ENCODE results near the gene FEZ2. TPM values are rescaled to one million over a fixed set of nuclear protein-coding genes. Genes with fewer than 3 reads are reported as not detected.

Gene FEZ2
- total and polyA plus RNA-seq, 5 donors from 2014 or later, result 3.3 to 18.1 (median 4.4) TPM

GRCh38 chr2:36526226-36526625 is 71.7 kb downstream of the FEZ2 start:
- Histone ChIP-seq H3K27ac (ENCODE audit: insufficient read depth, low read length, poor library complexity, severe bottlenecking) (no peak overlapping the region), H3K27me3 (ENCODE audit: control insufficient read depth, insufficient read depth, low read length) (no peaks in the 10 kb centered on the region), H3K9me3 (ENCODE audit: control insufficient read depth in 2 of 2, low read length in 2 of 2) (no peaks in the 10 kb centered on the region), H3K36me3 (ENCODE audit: control insufficient read depth, insufficient read depth, low read length) (no peaks in the 10 kb centered on the region), H3K4me3 (ENCODE audit: low read depth, low read length) (no peak overlapping the region), H3K4me1 (ENCODE audit: control insufficient read depth, insufficient read depth, low read length, poor library complexity, severe bottlenecking) (no peaks in the 10 kb centered on the region)
- no peak overlapping the region for H3K4me3 Mint-ChIP-seq
- H3K36me3 Mint-ChIP-seq, result peaks cover 23% of the 10 kb centered on the region
- H3K27ac Mint-ChIP-seq, result no peak overlapping the region
- DNase-seq, result no peak
- no peak for ATAC-seq (ENCODE audit: low read depth in 2 of 2)
- H3K4me1 Mint-ChIP-seq, result no peaks in the 10 kb centered on the region
- peaks cover 0 to 1% (median 0%) of the 10 kb centered on the region in 7 donors for H3K9me3 Mint-ChIP-seq
- no peaks in the 10 kb centered on the region for H3K27me3 Mint-ChIP-seq

GRCh38 chr2:36525245-36525644 is 72.7 kb downstream of the FEZ2 start:
- H3K27me3 Mint-ChIP-seq, result no peaks in the 10 kb centered on the region

GRCh38 chr2:36523153-36523552 is 74.8 kb downstream of the FEZ2 start:
- H3K27me3 ChIP-seq (ENCODE audit: control insufficient read depth, insufficient read depth, low read length), result no peaks in the 10 kb centered on the region
- DNase-seq (no peak), ATAC-seq (ENCODE audit: low read depth in 2 of 2) (no peak)
- H3K36me3 Mint-ChIP-seq, result peaks cover 21% of the 10 kb centered on the region
- no peaks in the 10 kb centered on the region for H3K4me1 ChIP-seq (ENCODE audit: control insufficient read depth, insufficient read depth, low read length, poor library complexity, severe bottlenecking)
- no peak overlapping the region for H3K4me3 ChIP-seq (ENCODE audit: low read depth, low read length)
- no peaks in the 10 kb centered on the region for H3K9me3 Mint-ChIP-seq
- no peaks in the 10 kb centered on the region for H3K4me1 Mint-ChIP-seq
- no peak overlapping the region for H3K4me3 Mint-ChIP-seq
- no peak overlapping the region for H3K27ac Mint-ChIP-seq
- no peaks in the 10 kb centered on the region for H3K9me3 ChIP-seq (ENCODE audit: control insufficient read depth in 2 of 2, low read length in 2 of 2)
- no peak overlapping the region for H3K27ac ChIP-seq (ENCODE audit: insufficient read depth, low read length, poor library complexity, severe bottlenecking)
- no peaks in the 10 kb centered on the region for H3K36me3 ChIP-seq (ENCODE audit: control insufficient read depth, insufficient read depth, low read length)
- H3K27me3 Mint-ChIP-seq, result no peaks in the 10 kb centered on the region

More at GRCh38 chr2:36525245-36525644, 72.7 kb downstream of the FEZ2 start:
- ATAC-seq (ENCODE audit: low read depth in 2 of 2), result no peak
- H3K4me3 Mint-ChIP-seq, result no peak overlapping the region
- no peak overlapping the region for H3K27ac ChIP-seq (ENCODE audit: insufficient read depth, low read length, poor library complexity, severe bottlenecking)
- H3K9me3 ChIP-seq (ENCODE audit: control insufficient read depth in 2 of 2, low read length in 2 of 2), result no peaks in the 10 kb centered on the region
- H3K4me1 ChIP-seq (ENCODE audit: control insufficient read depth, insufficient read depth, low read length, poor library complexity, severe bottlenecking), result no peaks in the 10 kb centered on the region
- H3K9me3 Mint-ChIP-seq, result peaks cover 0 to 1% (median 0%) of the 10 kb centered on the region in 7 donors
- H3K27me3 ChIP-seq (ENCODE audit: control insufficient read depth, insufficient read depth, low read length), result no peaks in the 10 kb centered on the region
- H3K4me3 ChIP-seq (ENCODE audit: low read depth, low read length), result no peak overlapping the region
- peak overlapping the region in 1 of 3 donors; percentile 16 for H3K27ac Mint-ChIP-seq
- H3K4me1 Mint-ChIP-seq, result no peaks in the 10 kb centered on the region
- no peaks in the 10 kb centered on the region for H3K36me3 ChIP-seq (ENCODE audit: control insufficient read depth, insufficient read depth, low read length)
- DNase-seq, result no peak
- peaks cover 25% of the 10 kb centered on the region for H3K36me3 Mint-ChIP-seq

GRCh38 chr2:36520431-36520830 is 77.5 kb downstream of the FEZ2 start:
- no peaks in the 10 kb centered on the region for H3K36me3 ChIP-seq (ENCODE audit: control insufficient read depth, insufficient read depth, low read length)
- no peaks in the 10 kb centered on the region for H3K27me3 ChIP-seq (ENCODE audit: control insufficient read depth, insufficient read depth, low read length)
- no peaks in the 10 kb centered on the region for H3K27me3 Mint-ChIP-seq
- DNase-seq, result no peak
- H3K4me1 Mint-ChIP-seq, result no peaks in the 10 kb centered on the region
- H3K27ac ChIP-seq (ENCODE audit: insufficient read depth, low read length, poor library complexity, severe bottlenecking), result no peak overlapping the region
- H3K27ac Mint-ChIP-seq, result no peak overlapping the region
- H3K9me3 ChIP-seq (ENCODE audit: control insufficient read depth in 2 of 2, low read length in 2 of 2), result no peaks in the 10 kb centered on the region
- no peaks in the 10 kb centered on the region for H3K4me1 ChIP-seq (ENCODE audit: control insufficient read depth, insufficient read depth, low read length, poor library complexity, severe bottlenecking)
- no peak overlapping the region for H3K4me3 ChIP-seq (ENCODE audit: low read depth, low read length)
- no peaks in the 10 kb centered on the region for H3K9me3 Mint-ChIP-seq
- no peak for ATAC-seq (ENCODE audit: low read depth in 2 of 2)
- no peak overlapping the region for H3K4me3 Mint-ChIP-seq
- peaks cover 17% of the 10 kb centered on the region for H3K36me3 Mint-ChIP-seq

- no peaks in the 10 kb centered on the region for H3K4me1 ChIP-seq (ENCODE audit: control insufficient read depth, insufficient read depth, low read length, poor library complexity, severe bottlenecking)
- no peaks in the 10 kb centered on the region for H3K9me3 Mint-ChIP-seq
- no peak overlapping the region for H3K4me3 Mint-ChIP-seq
- H3K4me3 ChIP-seq (ENCODE audit: low read depth, low read length), result no peak overlapping the region
- no peaks in the 10 kb centered on the region for H3K27me3 ChIP-seq (ENCODE audit: control insufficient read depth, insufficient read depth, low read length)
- peaks cover 3% of the 10 kb centered on the region for H3K36me3 Mint-ChIP-seq
- DNase-seq (no peak), ATAC-seq (ENCODE audit: low read depth in 2 of 2) (no peak)
- no peaks in the 10 kb centered on the region for H3K27me3 Mint-ChIP-seq
- H3K27ac ChIP-seq (ENCODE audit: insufficient read depth, low read length, poor library complexity, severe bottlenecking), result no peak overlapping the region
- no peak overlapping the region for H3K27ac Mint-ChIP-seq
- H3K36me3 ChIP-seq (ENCODE audit: control insufficient read depth, insufficient read depth, low read length), result no peaks in the 10 kb centered on the region
- no peaks in the 10 kb centered on the region for H3K4me1 Mint-ChIP-seq
- no peaks in the 10 kb centered on the region for H3K9me3 ChIP-seq (ENCODE audit: control insufficient read depth in 2 of 2, low read length in 2 of 2)
These were observed 81.7 kb downstream of the FEZ2 start for GRCh38 chr2:36516136-36516870.

GRCh38 chr2:36515538-36515937 is 82.4 kb downstream of the FEZ2 start:
- ATAC-seq (ENCODE audit: low read depth in 2 of 2), result no peak
- Histone ChIP-seq H3K9me3 (ENCODE audit: control insufficient read depth in 2 of 2, low read length in 2 of 2) (no peaks in the 10 kb centered on the region), H3K27me3 (ENCODE audit: control insufficient read depth, insufficient read depth, low read length) (no peaks in the 10 kb centered on the region), H3K4me3 (ENCODE audit: low read depth, low read length) (no peak overlapping the region), H3K36me3 (ENCODE audit: control insufficient read depth, insufficient read depth, low read length) (no peaks in the 10 kb centered on the region), H3K27ac (ENCODE audit: insufficient read depth, low read length, poor library complexity, severe bottlenecking) (no peak overlapping the region), H3K4me1 (ENCODE audit: control insufficient read depth, insufficient read depth, low read length, poor library complexity, severe bottlenecking) (no peaks in the 10 kb centered on the region)
- Mint-ChIP-seq H3K27ac (no peak overlapping the region), H3K4me3 (no peak overlapping the region), H3K9me3 (no peaks in the 10 kb centered on the region), H3K4me1 (no peaks in the 10 kb centered on the region), H3K36me3 (no peaks in the 10 kb centered on the region), H3K27me3 (no peaks in the 10 kb centered on the region)
- DNase-seq, result no peak

GRCh38 chr2:36513661-36514060 is 84.3 kb downstream of the FEZ2 start:
- Histone ChIP-seq H3K4me1 (ENCODE audit: control insufficient read depth, insufficient read depth, low read length, poor library complexity, severe bottlenecking) (no peaks in the 10 kb centered on the region), H3K27me3 (ENCODE audit: control insufficient read depth, insufficient read depth, low read length) (no peaks in the 10 kb centered on the region), H3K36me3 (ENCODE audit: control insufficient read depth, insufficient read depth, low read length) (no peaks in the 10 kb centered on the region), H3K27ac (ENCODE audit: insufficient read depth, low read length, poor library complexity, severe bottlenecking) (no peak overlapping the region), H3K9me3 (ENCODE audit: control insufficient read depth in 2 of 2, low read length in 2 of 2) (no peaks in the 10 kb centered on the region), H3K4me3 (ENCODE audit: low read depth, low read length) (no peak overlapping the region)
- DNase-seq, result no peak
- ATAC-seq (ENCODE audit: low read depth in 2 of 2), result no peak
- Mint-ChIP-seq H3K9me3 (no peaks in the 10 kb centered on the region), H3K36me3 (no peaks in the 10 kb centered on the region), H3K27me3 (no peaks in the 10 kb centered on the region), H3K4me3 (no peak overlapping the region), H3K4me1 (no peaks in the 10 kb centered on the region), H3K27ac (peak overlapping the region in 1 of 3 donors; percentile 17)

GRCh38 chr2:36512705-36513104 is 85.3 kb downstream of the FEZ2 start:
- Histone ChIP-seq H3K4me1 (ENCODE audit: control insufficient read depth, insufficient read depth, low read length, poor library complexity, severe bottlenecking) (no peaks in the 10 kb centered on the region), H3K36me3 (ENCODE audit: control insufficient read depth, insufficient read depth, low read length) (no peaks in the 10 kb centered on the region), H3K9me3 (ENCODE audit: control insufficient read depth in 2 of 2, low read length in 2 of 2) (no peaks in the 10 kb centered on the region), H3K4me3 (ENCODE audit: low read depth, low read length) (no peak overlapping the region), H3K27me3 (ENCODE audit: control insufficient read depth, insufficient read depth, low read length) (no peaks in the 10 kb centered on the region), H3K27ac (ENCODE audit: insufficient read depth, low read length, poor library complexity, severe bottlenecking) (no peak overlapping the region)
- no peaks in the 10 kb centered on the region for H3K36me3 Mint-ChIP-seq
- no peak for DNase-seq
- H3K27me3 Mint-ChIP-seq, result no peaks in the 10 kb centered on the region
- H3K4me3 Mint-ChIP-seq, result no peak overlapping the region
- H3K9me3 Mint-ChIP-seq, result no peaks in the 10 kb centered on the region
- no peak for ATAC-seq (ENCODE audit: low read depth in 2 of 2)
- no peak overlapping the region for H3K27ac Mint-ChIP-seq
- H3K4me1 Mint-ChIP-seq, result no peaks in the 10 kb centered on the region

Data from CD4-positive, CD25-positive, alpha-beta regulatory T cell (primary cell).